HCT116 (cell line): Measurements from ENCODE around the gene EMILIN1. TPM values are rescaled to one million over a fixed set of nuclear protein-coding genes. Genes with fewer than 3 reads are reported as not detected.

Experiments used
- ATAC-seq: fragments of 200-7000 bp; cut with Tn5 transposase; 2 replicates; pipeline ENCODE4 v1.9.1; 2020; ENCODE audit warnings: mild to moderate bottlenecking, moderate library complexity
- Bru-seq: library from RNA; stranded (reverse); fragments of 400-500 nt; gene quantifications from one replicate; lab custom pipeline; 2021; lab: Mats Ljungman, UMichigan
- BruChase-seq, 2 experiments: library from RNA; stranded (reverse); fragments of 400-500 nt; gene quantifications; one replicate each; lab custom pipeline; 2021; lab: Mats Ljungman, UMichigan
- BruUV-seq: library from RNA; stranded (reverse); fragments of 400-500 nt; replicated peaks from 2 replicates; lab custom pipeline; 2021; lab: Mats Ljungman, UMichigan
- CTCF ChIA-PET: fragments of 300-600 bp; sonication (Branson Sonifier 250); formaldehyde crosslinking; loops from one replicate; lab custom pipeline; 2021; ENCODE audit warnings: antibody characterized with exemption; lab: Charles Lee
- POLR2A ChIA-PET: fragments of 300-600, 350-600 bp; sonication (Branson Sonifier 250); formaldehyde crosslinking; loops from one replicate; lab custom pipeline; 2021; ENCODE audit warnings: antibody characterized with exemption; lab: Charles Lee
- RAD21 ChIA-PET, 2 experiments: fragments of 300-600 bp; sonication (Branson Sonifier 250); formaldehyde crosslinking; loops; one replicate each; lab custom pipeline; 2023; ENCODE audit warnings: low total read pairs in 2 of 2; ENCODE audit not compliant: uncharacterized antibody in 2 of 2, unreplicated experiment in 2 of 2, low non-redundant PET in 1 of 2; lab: Charles Lee
- DNase-seq: peaks from one replicate; pipeline ENCODE4 v3.0.0-alpha.2; 2010; ENCODE audit warnings: low read depth, low spot score
- H2AFZ ChIP-seq: fragments of 200-600 bp; shearing (Covaris generic), sonication (generic); 2 replicates; pipeline ENCODE4 v1.6.1; 2017; ENCODE audit warnings: low read depth, mixed run types, mixed read lengths, antibody characterized with exemption, low read length; ENCODE audit not compliant: poor library complexity, severe bottlenecking
- H3K27ac ChIP-seq: 2 replicates; pipeline ENCODE4 v1.5.1; 2012; ENCODE audit warnings: low read depth, low read length
- H3K27me3 ChIP-seq: fragments of 200-600 bp; sonication (generic); 2 replicates; pipeline ENCODE4 v1.6.1; 2016; ENCODE audit warnings: mixed run types, low read length, mixed read lengths; ENCODE audit not compliant: insufficient read depth
- H3K36me3 ChIP-seq, 2 experiments: fragments of 200-500 bp in 1 of 2; fragments of 200-600 bp in 1 of 2; sonication (Bioruptor generic) in 1 of 2; sonication (generic) in 1 of 2; 2 replicates each; pipeline versions ENCODE4 v1.5.1 to v1.6.1; 2014 to 2016; ENCODE audit warnings: low read length in 2 of 2, inconsistent platforms in 1 of 2, mixed read lengths in 1 of 2, mixed run types in 1 of 2; ENCODE audit not compliant: insufficient read depth in 2 of 2, control insufficient read depth in 1 of 2
- H3K4me1 ChIP-seq, 2 experiments: fragments of 200-600 bp in 1 of 2; sonication (generic) in 1 of 2; 2 replicates each; pipeline versions ENCODE4 v1.5.1 to v1.6.1; 2012 to 2017; ENCODE audit warnings: low read length in 2 of 2, inconsistent platforms in 1 of 2, mild to moderate bottlenecking in 1 of 2, mixed read lengths in 1 of 2, mixed run types in 1 of 2, moderate library complexity in 1 of 2; ENCODE audit not compliant: insufficient read depth in 2 of 2, control insufficient read depth in 1 of 2
- H3K4me2 ChIP-seq: fragments of 200-600 bp; sonication (generic); 2 replicates; pipeline ENCODE4 v1.6.1; 2017; ENCODE audit warnings: mixed run types, low read length, mixed read lengths
- H3K4me3 ChIP-seq, 2 experiments: fragments of 200-600 bp in 1 of 2; sonication (generic) in 1 of 2; replicated peaks in 1 of 2; 2 replicates each; pipeline ENCODE4 v1.5.1; 2011 to 2016; ENCODE audit warnings: low read length in 2 of 2, control low read depth in 1 of 2, low read depth in 1 of 2, mild to moderate bottlenecking in 1 of 2, mixed read lengths in 1 of 2, mixed run types in 1 of 2
- H3K79me2 ChIP-seq: fragments of 200-600 bp; sonication (generic); 2 replicates; pipeline ENCODE4 v1.6.1; 2017; ENCODE audit warnings: mild to moderate bottlenecking, mixed run types, low read length, moderate library complexity, mixed read lengths; ENCODE audit not compliant: insufficient read depth
- H3K9ac ChIP-seq: fragments of 200-600 bp; sonication (generic); 2 replicates; pipeline ENCODE4 v1.6.1; 2016; ENCODE audit warnings: low read length, mixed read lengths
- H3K9me2 ChIP-seq: fragments of 200-600 bp; sonication (generic), shearing (Covaris generic); 2 replicates; pipeline ENCODE4 v1.6.1; 2017; ENCODE audit warnings: mixed run types, mild to moderate bottlenecking, moderate library complexity; ENCODE audit not compliant: insufficient read depth
- H3K9me3 ChIP-seq, 2 experiments: fragments of 200-500 bp in 1 of 2; fragments of 200-600 bp in 1 of 2; sonication (Bioruptor generic) in 1 of 2; sonication (generic) in 1 of 2; 2 replicates each; pipeline ENCODE4 v1.6.1; 2014 to 2017; ENCODE audit warnings: low read length in 2 of 2, mixed read lengths in 2 of 2, inconsistent platforms in 1 of 2, low read depth in 1 of 2, mild to moderate bottlenecking in 1 of 2, mixed run types in 1 of 2, moderate library complexity in 1 of 2; ENCODE audit not compliant: control insufficient read depth in 1 of 2, insufficient read depth in 1 of 2
- H4K20me1 ChIP-seq: fragments of 200-600 bp; sonication (generic), shearing (Covaris generic); 2 replicates; pipeline ENCODE4 v1.6.1; 2017; ENCODE audit warnings: mixed run types, mild to moderate bottlenecking, moderate library complexity; ENCODE audit not compliant: insufficient read depth
- CEBPB ChIP-seq: IDR thresholded peaks from 2 replicates; pipeline ENCODE4 v1.6.1; 2012; ENCODE audit warnings: low read depth
- CTCF ChIP-seq, 3 experiments: fragments of 200-600 bp in 1 of 3; sonication (generic) in 1 of 3; IDR thresholded peaks in 2 of 3; conservative IDR thresholded peaks in 1 of 3; 2 replicates each; pipeline ENCODE4 v1.5.1; 2012 to 2017; ENCODE audit warnings: low read depth in 2 of 3, low read length in 2 of 3, antibody characterized with exemption in 1 of 3, borderline replicate concordance in 1 of 3, control low read depth in 1 of 3, mild to moderate bottlenecking in 1 of 3, mixed read lengths in 1 of 3, mixed run types in 1 of 3, moderate library complexity in 1 of 3; ENCODE audit not compliant: insufficient read depth in 1 of 3
- EGR1 ChIP-seq: IDR thresholded peaks from 2 replicates; pipeline ENCODE4 v1.6.1; 2012; ENCODE audit warnings: low read depth
- ELF1 ChIP-seq: IDR thresholded peaks from 2 replicates; pipeline ENCODE4 v1.6.1; 2012; ENCODE audit warnings: low read depth, borderline replicate concordance
- EZH2phosphoT487 ChIP-seq: fragments of 200-600 bp; IDR thresholded peaks from 2 replicates; pipeline ENCODE4 v1.6.1; 2018; ENCODE audit warnings: antibody characterized with exemption, borderline replicate concordance
- FOSL1 ChIP-seq: IDR thresholded peaks from 2 replicates; pipeline ENCODE4 v1.6.1; 2012; ENCODE audit warnings: low read depth
- JUND ChIP-seq: IDR thresholded peaks from 2 replicates; pipeline ENCODE4 v1.6.1; 2012
- POLR2AphosphoS5 ChIP-seq: IDR thresholded peaks from 2 replicates; pipeline ENCODE4 v1.6.1; 2011; ENCODE audit warnings: mild to moderate bottlenecking, low read depth, low read length, moderate library complexity
- RAD21 ChIP-seq: IDR thresholded peaks from 2 replicates; pipeline ENCODE4 v1.6.1; 2012; ENCODE audit warnings: low read depth, mild to moderate bottlenecking
- SIN3A ChIP-seq: IDR thresholded peaks from 2 replicates; pipeline ENCODE4 v1.6.1; 2012; ENCODE audit warnings: low read depth
- SRF ChIP-seq: IDR thresholded peaks from 2 replicates; pipeline ENCODE4 v1.6.1; 2012; ENCODE audit warnings: low read depth
- ZBTB33 ChIP-seq: IDR thresholded peaks from 2 replicates; pipeline ENCODE4 v1.6.1; 2011; ENCODE audit warnings: mild to moderate bottlenecking, low read length, moderate library complexity; ENCODE audit not compliant: insufficient replicate concordance; ENCODE audit errors: extremely low read depth
- ZFX ChIP-seq: fragments of 450-650 bp; IDR thresholded peaks from 2 replicates; pipeline ENCODE4 v1.6.1; 2017
- intact Hi-C: fragments of 100-400 bp; cut with micrococcal nuclease; formaldehyde crosslinking; loops from 2 replicates; pipeline ENCODE4 v1.10.0; 2022
- long read RNA-seq: library from polyadenylated mRNA; unstranded; transcript quantifications from one replicate; pipeline ENCODE4 v2.0.0, GENCODE V29; 2021; ENCODE audit not compliant: unreplicated experiment
- polyA plus RNA-seq: library from polyadenylated mRNA; unstranded; fragments of >200 nt; gene quantifications from 2 replicates; pipeline ENCODE4 v1.2.1, GENCODE V29; 2012; ENCODE audit warnings: missing spikeins
- total RNA-seq: library from RNA; stranded (reverse); gene quantifications from one replicate; pipeline ENCODE4 v1.2.1, GENCODE V29; 2021; ENCODE audit not compliant: unreplicated experiment

EMILIN1 gene
- total RNA-seq, result 0.59 TPM
- 0.20 and 0.21 TPM in 2 replicates for polyA plus RNA-seq
- Bru-seq, nascent RNA, result percentile 16 among the genes with signal in this experiment
- BruChase-seq, experiment 1, labeled RNA remaining after a 6-hour chase, result percentile 9 among the genes with signal in this experiment
- percentile 15 among the genes with signal in this experiment for BruChase-seq, experiment 2, labeled RNA remaining after a 2-hour chase
- long read RNA-seq, result 0 reads

- Histone ChIP-seq H3K9me2 (no peaks in the 10 kb centered on the region), H3K27me3 (no peaks in the 10 kb centered on the region), H3K4me3 (no peak within 1 kb of the TSS), H4K20me1 (no peaks in the 10 kb centered on the region), H3K9me3 (no peaks in the 10 kb centered on the region), H3K4me2 (no peak within 1 kb of the TSS), H3K27ac (no peak within 1 kb of the TSS), H3K79me2 (no peaks in the 10 kb centered on the region), H3K36me3 (no peaks in the 10 kb centered on the region), H3K9ac (no peak within 1 kb of the TSS), H2AFZ (no peak within 1 kb of the TSS), H3K4me1 (peaks cover 8 to 16% of the 10 kb centered on the region in 2 experiments)
- ChIA-PET RAD21 (no interaction called here), CTCF (no interaction called here), POLR2A (no interaction called here)
- BruUV-seq, result no TSS peak
- DNase-seq, result no peak
- no peak for ATAC-seq
- TF ChIP-seq ZFX (no peak), RAD21 (no peak), JUND (no peak), FOSL1 (no peak), SRF (no peak), ELF1 (no peak), POLR2AphosphoS5 (no peak), SIN3A (no peak), EGR1 (no peak), CTCF (IDR thresholded peaks at IDR 0.05 in 2 of 3, conservative IDR thresholded peaks at IDR 0.05 in 1 of 3; ENCODE audit: borderline replicate concordance in 1 of 3, insufficient read depth in 1 of 3, low read depth in 2 of 3, low read length in 2 of 3) (no peak), ZBTB33 (no peak), CEBPB (no peak), EZH2phosphoT487 (no peak)
- intact Hi-C loops, result no loop called here
Observed at GRCh38 chr2:27078267-27079194, at the start of gene EMILIN1. EMILIN1 (plus strand) TSS chr2:27078615; CDS start chr2:27079066, 451 bp downstream.
